Measurements from ENCODE around the gene SPATA31E1. TPM values are rescaled to one million over a fixed set of nuclear protein-coding genes. Genes with fewer than 3 reads are reported as not detected.

SPATA31E1 gene
- not detected for total RNA-seq
- polyA plus RNA-seq, result not detected
- long read RNA-seq, donor 1, result 0 reads
- long read RNA-seq, donor 2, result 0 reads

DNA sequence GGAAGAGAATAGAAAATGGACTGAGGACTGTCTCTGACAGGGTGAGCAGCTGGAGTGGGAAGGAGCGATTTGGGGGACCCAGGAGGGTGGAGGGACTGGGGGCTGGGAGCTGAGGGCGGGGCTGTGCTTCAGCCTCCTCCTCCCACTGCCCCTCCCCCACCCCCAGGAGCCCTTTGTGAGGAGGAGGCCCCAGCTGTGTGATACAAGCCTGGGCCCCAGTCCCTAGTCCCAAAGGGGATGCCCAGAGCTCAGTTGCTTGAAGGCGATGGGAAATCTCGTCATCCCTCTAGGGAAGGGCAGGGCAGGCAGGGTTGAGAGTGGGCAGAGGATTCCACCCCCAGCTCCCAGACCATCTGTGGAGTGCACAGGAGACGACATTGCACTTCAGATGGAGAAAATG lies at the start of gene SPATA31E1:
Gene SPATA31E1, plus strand, starts transcription at position 251 of the 400 bp plus-strand sequence. Its CDS starts 15 bp downstream, at position 266.
- peaks cover 0 to 18% (median 0%) of the 10 kb centered on the region in 7 donors for H3K27me3 ChIP-seq (replicated peaks in 1 of 7)
- no peaks in the 10 kb centered on the region for H3K36me3 ChIP-seq
- no peak within 1 kb of the TSS for H3K27ac ChIP-seq
- no peaks in the 10 kb centered on the region for H3K4me1 ChIP-seq
- 55 to 88% (median 73%) methylated on average over 5 of the region's 5 CpGs for WGBS, 5 donors
- TF ChIP-seq POLR2AphosphoS5 (IDR thresholded peaks at IDR 0.05) (no peak), POLR2A (IDR thresholded peaks at IDR 0.05) (no peak)
- TF ChIP-seq, protein P1, sequence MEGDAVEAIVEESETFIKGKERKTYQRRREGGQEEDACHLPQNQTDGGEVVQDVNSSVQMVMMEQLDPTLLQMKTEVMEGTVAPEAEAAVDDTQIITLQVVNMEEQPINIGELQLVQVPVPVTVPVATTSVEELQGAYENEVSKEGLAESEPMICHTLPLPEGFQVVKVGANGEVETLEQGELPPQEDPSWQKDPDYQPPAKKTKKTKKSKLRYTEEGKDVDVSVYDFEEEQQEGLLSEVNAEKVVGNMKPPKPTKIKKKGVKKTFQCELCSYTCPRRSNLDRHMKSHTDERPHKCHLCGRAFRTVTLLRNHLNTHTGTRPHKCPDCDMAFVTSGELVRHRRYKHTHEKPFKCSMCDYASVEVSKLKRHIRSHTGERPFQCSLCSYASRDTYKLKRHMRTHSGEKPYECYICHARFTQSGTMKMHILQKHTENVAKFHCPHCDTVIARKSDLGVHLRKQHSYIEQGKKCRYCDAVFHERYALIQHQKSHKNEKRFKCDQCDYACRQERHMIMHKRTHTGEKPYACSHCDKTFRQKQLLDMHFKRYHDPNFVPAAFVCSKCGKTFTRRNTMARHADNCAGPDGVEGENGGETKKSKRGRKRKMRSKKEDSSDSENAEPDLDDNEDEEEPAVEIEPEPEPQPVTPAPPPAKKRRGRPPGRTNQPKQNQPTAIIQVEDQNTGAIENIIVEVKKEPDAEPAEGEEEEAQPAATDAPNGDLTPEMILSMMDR (IDR thresholded peaks at IDR 0.05 in 8 of 11, conservative IDR thresholded peaks at IDR 0.05 in 3 of 11), result no peak
- DNase-seq, result no peak
- H3K4me3 ChIP-seq, result no peak within 1 kb of the TSS
- H3K9me3 ChIP-seq, result no peaks in the 10 kb centered on the region
- intact Hi-C loops (cut with DNase I; ENCODE audit: low total_unique reads), result no loop called here

DNA sequence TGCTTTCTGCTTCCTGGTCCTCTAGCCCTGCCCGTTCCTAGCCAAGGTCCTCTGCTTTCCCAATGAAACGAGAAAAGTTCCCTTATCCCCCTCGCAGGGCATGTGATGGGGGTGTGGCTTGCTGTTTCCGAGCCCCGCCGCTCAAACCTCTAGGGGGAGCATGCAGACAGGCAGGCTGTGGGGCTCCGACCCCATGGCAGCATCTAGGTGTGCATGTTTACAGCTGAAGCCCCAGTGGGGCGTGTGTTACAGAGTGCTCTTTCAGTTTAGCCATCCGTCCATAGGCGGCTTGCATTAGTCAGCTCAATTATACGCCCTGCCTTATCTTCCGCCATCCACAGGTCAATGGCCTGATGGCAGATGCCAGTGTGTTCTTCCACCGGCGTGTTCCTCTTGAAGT lies 48.3 kb upstream of the SPATA31E1 start:
- no peaks in the 10 kb centered on the region for H3K9me3 ChIP-seq
- no peak for DNase-seq
- intact Hi-C loops (cut with DNase I; ENCODE audit: low total_unique reads), result no loop called here
- WGBS, 5 donors, result 48 to 68% (median 60%) methylated on average over 14 of the region's 14 CpGs
- H3K27me3 ChIP-seq (replicated peaks in 1 of 7), result peaks cover 0 to 16% (median 0%) of the 10 kb centered on the region in 7 donors
- no peaks in the 10 kb centered on the region for H3K36me3 ChIP-seq
- H3K27ac ChIP-seq, result no peak overlapping the region
- no peak for TF ChIP-seq POLR2A (IDR thresholded peaks at IDR 0.05)
- TF ChIP-seq, protein P1 (IDR thresholded peaks at IDR 0.05 in 8 of 11, conservative IDR thresholded peaks at IDR 0.05 in 3 of 11), result no peak
- TF ChIP-seq POLR2AphosphoS5 (IDR thresholded peaks at IDR 0.05), result no peak
- H3K4me1 ChIP-seq, result no peaks in the 10 kb centered on the region
- H3K4me3 ChIP-seq, result no peak overlapping the region

DNA sequence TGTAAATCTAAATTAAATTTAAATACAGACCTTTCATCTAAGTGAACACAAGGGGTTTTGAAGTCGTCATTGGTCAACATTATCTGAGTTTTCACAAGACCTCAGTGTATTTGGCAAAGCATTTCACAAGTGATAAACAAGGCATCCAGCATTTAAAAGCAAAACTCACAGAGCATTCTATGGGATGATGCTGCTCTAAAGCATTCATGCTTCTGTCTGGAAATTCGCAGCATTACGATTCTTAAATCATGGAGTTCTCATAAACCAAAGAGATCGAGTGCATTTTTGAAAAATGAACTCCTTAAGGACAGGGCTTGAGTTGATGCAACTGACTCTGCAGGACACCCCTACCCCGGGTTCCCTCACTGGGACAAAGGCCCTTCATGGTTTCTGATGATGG lies 46.1 kb upstream of the SPATA31E1 start:
- Histone ChIP-seq H3K27ac (no peak overlapping the region), H3K36me3 (no peaks in the 10 kb centered on the region), H3K27me3 (replicated peaks in 1 of 7) (peaks cover 0 to 8% (median 0%) of the 10 kb centered on the region in 7 donors), H3K9me3 (no peaks in the 10 kb centered on the region), H3K4me1 (no peaks in the 10 kb centered on the region), H3K4me3 (no peak overlapping the region)
- 84 to 91% (median 89%) methylated on average over 5 of the region's 5 CpGs for WGBS, 5 donors
- intact Hi-C loops (cut with DNase I; ENCODE audit: low total_unique reads), result no loop called here
- TF ChIP-seq POLR2A (IDR thresholded peaks at IDR 0.05) (no peak), POLR2AphosphoS5 (IDR thresholded peaks at IDR 0.05) (no peak)
- TF ChIP-seq, protein P1 (IDR thresholded peaks at IDR 0.05 in 8 of 11, conservative IDR thresholded peaks at IDR 0.05 in 3 of 11), result no peak
- DNase-seq, result no peak

DNA sequence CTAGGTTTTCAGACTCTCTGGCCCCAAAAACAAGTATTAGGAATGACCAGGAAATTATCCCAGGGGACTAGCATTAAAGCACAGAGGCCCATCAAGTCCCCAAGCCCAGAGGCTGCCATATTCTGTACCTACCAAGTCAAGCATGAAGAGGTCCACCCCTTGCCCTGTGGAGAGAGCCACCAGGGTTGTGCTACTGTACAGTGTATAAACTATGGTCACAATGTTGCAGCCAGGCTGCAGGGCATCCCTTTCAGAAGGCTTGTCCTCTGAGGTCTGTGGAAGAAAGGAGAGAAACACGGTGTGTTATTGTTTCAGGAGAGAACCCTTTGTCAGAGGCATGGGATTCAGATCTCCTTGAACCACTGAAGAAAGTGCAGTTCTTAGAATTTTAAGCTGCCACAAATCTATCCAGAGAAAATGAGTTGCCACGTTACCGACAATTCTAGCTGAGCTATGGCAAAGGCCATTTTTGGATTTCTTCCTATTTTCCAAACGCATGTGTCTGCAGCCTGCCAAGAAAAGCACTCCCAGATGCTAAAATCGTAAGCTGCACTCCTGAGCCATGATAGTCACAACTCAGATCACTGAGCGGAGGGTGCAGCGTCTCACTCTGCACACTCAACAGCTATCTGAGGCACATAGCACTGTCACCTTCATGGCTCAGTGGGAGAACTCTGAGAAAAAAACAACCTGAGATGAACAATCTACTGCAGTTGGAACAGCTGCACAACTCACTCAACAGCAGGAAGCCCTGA lies 45.5 kb upstream of the SPATA31E1 start:
- DNase-seq, result no peak
- no peak for TF ChIP-seq POLR2AphosphoS5 (IDR thresholded peaks at IDR 0.05)
- TF ChIP-seq, protein P1 (IDR thresholded peaks at IDR 0.05 in 8 of 11, conservative IDR thresholded peaks at IDR 0.05 in 3 of 11), result no peak
- no peak for TF ChIP-seq POLR2A (IDR thresholded peaks at IDR 0.05)
- Histone ChIP-seq H3K9me3 (no peaks in the 10 kb centered on the region), H3K36me3 (no peaks in the 10 kb centered on the region), H3K27ac (no peak overlapping the region), H3K4me1 (no peaks in the 10 kb centered on the region), H3K4me3 (no peak overlapping the region), H3K27me3 (replicated peaks in 1 of 7) (peaks cover 0 to 8% (median 0%) of the 10 kb centered on the region in 7 donors)
- 82 to 89% (median 87%) methylated on average over 7 of the region's 7 CpGs for WGBS, 5 donors
- intact Hi-C loops (cut with DNase I; ENCODE audit: low total_unique reads), result no loop called here

All from spleen (tissue), 13 donors.